Stimulated activated CD4-positive, alpha-beta T cell treated with anti-CD3 and anti-CD28 coated beads, Interleukin-15, amount 100 ng/mL, for 48 hours (primary cell): ENCODE results near the gene MCM7.

Source experiments
- DNase-seq, 2 donors: peaks; one replicate each; pipeline ENCODE4 v3.0.0-alpha.2; 2020; ENCODE audit warnings: low read depth in 2 of 2

The MCM7 gene

DNA sequence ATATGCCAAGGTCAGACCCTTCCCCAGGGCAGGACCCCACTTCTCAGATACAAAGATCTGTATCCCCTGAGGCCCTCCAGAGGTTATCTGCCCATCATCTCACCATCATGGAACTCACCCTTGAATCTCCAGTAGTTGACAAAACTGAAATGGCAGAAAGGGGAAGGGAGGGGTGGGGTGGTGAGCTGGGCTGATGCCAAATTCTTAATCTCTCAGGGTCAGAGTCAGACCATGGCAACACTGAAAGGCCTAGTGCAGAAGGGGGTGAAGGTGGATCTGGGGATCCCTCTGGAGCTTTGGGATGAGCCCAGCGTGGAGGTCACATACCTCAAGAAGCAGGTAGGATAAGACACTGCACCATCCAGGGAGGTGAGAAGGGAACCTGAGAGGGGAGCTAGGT is 21.4 kb upstream of the MCM7 start:
- no peak for DNase-seq

DNA sequence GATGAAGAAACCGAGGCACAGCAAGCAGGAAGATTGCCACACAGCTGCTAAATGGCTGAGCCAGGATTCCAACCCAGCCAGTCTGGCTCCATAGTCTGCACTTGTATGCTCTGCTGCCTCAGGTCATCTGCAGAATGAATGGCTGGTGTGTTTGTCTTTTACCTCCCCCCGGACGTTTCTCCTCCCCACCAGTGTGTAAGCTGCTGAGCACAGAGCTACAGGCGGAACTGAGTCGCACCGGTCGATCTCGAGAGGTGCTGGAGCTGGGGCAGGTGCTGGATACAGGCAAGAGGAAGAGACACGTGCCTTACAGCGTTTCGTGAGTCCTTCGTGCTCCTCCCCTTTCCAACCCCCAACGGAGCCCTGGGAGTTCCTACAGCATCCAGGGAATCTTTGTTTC is 20.9 kb upstream of the MCM7 start:
- no peak for DNase-seq

DNA sequence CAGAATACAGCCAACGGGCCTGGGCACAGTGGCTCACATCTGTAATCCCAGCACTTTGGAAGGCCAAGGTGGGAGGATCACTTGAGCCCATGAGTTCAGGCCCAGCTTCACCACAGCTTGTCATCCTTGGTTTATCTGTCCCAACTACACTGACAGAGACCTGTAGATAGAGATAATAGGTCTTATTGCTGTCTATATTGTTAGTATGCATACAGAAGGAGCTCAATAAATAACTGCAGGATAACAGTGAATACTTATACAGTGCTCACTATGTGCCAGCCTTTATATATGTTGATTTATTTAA is 19.5 kb upstream of the MCM7 start:
- DNase-seq: no peak

DNA sequence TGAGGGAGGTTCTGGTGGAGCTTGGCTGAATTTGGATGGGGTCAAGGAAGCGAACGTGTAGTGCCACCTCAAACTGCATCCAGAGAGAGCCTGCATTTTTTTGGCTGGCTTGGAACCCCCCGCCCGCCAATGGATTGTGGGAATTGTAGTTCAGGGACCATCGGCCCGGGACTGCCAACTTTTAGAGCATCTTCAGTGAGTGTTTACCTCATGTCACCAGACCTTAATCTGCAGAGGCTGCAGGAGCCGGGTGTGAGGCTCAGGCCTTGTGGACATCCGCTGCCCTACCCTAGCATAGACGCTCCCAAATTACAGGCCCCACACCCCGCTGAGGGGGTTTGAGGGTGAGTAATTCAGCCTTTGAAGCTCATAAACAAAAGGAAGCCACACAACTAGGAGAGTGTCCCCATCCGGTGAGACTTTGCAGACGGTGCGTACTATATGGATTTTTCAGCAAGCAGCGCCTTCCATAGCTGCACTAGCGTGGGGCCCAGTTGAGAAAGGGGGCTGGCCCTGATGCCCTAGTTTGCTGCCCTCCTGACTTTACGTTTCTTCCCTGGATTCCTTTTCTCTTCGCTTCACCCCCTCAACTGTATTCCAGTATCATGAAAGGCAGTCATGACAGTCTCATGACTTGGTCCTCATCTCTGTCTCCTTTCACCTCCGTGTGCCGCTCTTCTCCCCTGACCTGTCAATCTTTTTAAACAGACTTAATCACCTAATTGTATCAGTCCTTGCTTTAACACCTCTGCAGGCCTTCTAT is 19.0 kb upstream of the MCM7 start:
- DNase-seq: peak; percentile 54 to 57

DNA sequence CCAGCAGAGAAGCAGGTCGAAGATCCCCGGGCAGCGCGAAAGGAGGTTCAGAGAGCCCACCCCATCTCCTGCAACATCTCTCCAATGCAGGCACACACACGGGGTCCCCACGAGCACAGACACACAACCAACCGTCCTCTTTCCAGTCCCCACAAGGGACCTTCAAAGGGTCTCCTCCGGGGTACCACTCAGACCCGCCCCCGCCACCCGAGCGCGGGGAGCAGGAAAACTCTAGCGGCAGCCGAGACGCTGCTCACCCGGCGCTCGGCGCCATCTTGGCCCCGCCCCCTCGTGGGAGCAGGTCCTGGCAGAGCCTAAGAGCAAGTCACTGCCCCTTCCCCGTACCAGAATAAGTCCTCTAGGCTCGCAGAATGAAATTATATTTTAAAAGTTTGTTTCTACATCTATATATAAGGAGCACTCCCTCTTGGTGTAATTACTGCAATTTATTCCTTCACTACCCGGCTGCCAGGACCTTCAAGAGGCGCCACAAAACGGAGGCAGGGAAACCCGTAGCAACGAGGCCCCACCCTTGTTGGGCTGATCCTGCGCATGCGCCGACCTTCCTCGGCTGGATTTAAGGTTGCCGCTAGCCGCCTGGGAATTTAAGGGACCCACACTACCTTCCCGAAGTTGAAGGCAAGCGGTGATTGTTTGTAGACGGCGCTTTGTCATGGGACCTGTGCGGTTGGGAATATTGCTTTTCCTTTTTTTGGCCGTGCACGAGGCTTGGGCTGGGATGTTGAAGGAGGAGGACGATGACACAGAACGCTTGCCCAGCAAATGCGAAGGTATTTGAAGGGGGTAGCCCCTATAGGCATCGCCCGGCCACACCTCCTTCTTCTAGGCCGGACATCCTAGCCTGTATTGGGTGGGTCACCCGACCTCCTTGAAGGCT is 18.1 kb upstream of the MCM7 start, which contains the start of the genes CNPY4 and TAF6:
TSS of gene CNPY4 (plus strand) at position 563 of the 898 bp plus-strand sequence. CDS start at position 674, 111 bp downstream.
TSS of gene TAF6 (minus strand) at position 287 of the 898 bp plus-strand sequence. CDS start 5,149 bp downstream, outside the sequence.
- DNase-seq: peak; percentile 89 to 90

DNA sequence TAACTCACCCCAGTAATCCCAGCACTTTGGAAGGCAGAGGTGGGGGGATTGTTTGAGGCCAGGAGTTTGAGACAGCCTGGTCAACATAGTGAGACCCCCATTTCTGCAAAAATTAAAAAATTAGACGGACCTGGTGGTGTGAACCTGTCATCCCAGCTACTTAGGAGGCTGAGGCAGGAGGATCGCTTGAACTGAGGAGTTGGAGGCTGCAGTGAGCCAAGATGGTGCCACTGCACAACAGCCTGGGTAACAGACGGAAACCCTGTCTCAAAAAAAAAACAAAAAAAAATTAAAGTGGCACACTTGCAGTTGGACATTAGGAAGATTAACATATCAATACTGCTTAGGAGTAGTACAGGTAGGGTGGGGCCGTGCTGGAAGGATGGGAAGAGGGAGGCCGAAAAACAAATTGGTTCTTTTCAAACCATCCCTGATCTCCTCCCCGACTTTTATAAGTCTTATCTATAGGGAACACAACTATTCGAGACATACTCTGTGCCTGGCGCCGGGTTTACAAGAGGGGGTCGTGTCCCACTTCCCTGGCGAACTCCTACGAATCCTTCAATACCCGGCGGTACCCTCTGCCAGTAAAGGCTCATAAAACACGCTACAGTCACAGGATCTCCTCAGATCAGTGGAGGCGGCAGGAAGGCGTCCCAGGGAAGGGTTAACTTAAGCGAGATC is 17.3 kb upstream of the MCM7 start:
- DNase-seq: no peak

DNA sequence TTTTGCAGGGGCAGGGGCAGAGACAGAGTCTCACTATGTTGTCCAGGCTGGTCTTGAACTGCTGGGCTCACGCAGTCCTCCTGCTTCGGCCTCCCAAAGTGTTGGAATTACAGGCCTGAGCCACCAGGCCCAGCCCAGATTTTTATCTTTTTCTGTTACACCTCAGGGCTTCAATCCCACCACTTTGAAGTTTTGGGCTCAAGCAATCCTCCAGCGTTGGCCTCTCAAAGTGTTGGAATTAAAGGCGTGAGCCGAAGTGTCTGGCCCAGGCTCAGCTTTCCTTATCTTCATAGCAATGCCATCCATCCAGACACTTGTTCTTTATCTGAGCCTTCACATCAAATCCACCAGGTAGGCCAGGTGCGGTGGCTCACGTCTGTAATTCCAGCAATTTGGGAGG is 13.8 kb upstream of the MCM7 start:
- no peak for DNase-seq

DNA sequence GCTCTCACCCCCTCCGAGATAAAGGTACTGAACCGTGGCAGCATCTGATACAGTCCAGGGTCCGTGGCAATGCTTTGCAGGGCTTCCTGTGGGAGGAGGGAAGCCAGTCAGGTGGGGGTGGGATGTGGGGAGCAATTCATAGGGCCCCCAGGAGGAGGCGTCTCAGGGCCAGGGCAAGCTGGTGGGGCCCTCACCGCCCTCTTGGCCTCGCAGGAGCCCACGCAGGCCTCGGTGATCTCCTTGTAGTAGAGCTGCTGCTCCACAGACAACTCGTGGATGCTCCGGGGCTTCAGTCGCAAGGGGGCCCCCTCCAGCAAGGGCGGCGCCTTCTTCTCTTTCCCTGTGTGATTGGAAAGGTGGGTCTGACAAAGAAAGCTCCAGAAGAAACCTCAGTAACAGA is 10.7 kb upstream of the MCM7 start:
- DNase-seq: no peak

DNA sequence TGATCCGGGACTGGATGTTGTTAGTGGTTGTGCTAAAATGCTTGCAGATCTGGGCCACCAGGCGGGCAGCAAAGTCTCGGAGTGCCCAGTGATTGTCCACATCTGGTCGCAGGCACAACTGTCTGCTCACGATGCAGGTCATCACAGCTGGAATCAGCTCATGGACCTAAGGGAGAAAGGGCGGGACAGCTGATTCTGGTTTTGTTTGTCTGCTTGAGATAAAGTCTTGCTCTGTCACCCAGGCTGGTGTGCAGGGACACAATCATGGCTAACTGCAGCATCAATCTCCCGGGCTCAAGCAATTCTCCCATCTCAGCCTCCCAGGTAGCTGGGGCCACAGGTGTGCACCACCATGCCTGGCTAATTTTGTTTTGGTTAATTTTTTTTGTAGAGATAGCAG is 10.0 kb upstream of the MCM7 start:
- no peak for DNase-seq

DNA sequence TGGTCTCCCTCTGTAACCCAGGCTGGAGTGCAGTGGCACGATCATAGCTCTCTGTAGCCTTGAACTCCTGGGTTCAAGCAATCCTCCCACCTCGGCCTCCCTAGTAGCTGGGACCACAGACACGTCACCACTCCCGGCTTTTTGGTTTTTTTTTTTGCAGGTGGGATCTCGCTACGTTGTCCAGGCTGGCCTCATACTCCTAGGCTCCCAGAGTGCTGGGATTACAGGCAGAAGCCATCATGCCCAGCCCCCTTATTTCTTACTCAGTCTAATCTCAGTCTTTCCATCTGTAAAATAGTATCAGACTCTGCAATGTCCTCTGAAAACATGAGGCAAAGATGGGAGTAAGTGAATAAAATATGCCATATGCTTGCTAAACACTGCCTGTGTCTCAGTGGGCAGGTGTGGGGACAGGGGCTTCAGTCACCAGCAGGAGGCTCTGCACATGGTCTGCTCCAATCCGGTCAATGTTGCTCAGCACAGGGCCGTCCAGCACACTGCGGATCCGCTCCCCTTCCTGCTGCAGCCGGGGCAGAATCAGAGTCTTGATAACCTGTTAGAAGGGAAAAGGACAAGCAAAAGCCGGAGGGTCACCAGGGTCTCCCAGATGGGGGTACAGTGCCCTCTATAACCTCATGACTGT is 8.4 kb upstream of the MCM7 start:
- no peak for DNase-seq

DNA sequence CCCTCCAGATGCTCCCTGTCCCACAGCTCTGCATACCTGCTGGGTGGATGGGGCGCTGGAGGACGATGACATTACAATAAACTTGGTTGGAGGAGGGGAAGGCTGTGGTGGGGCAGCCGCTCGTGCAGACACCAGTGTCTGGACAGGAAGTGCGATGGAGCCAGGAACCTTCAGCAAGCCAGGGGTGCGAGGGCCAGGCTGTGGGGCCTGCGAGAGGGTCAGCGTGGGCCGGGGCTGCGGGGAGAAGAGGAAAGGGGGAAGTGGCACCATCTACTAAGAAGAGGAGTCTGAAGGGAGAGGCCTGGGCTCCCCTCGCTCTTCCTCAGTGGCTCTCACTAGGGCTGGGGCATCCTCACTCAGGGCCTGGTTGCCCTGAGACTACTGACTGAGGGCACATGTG is 6.7 kb upstream of the MCM7 start:
- DNase-seq: no peak

DNA sequence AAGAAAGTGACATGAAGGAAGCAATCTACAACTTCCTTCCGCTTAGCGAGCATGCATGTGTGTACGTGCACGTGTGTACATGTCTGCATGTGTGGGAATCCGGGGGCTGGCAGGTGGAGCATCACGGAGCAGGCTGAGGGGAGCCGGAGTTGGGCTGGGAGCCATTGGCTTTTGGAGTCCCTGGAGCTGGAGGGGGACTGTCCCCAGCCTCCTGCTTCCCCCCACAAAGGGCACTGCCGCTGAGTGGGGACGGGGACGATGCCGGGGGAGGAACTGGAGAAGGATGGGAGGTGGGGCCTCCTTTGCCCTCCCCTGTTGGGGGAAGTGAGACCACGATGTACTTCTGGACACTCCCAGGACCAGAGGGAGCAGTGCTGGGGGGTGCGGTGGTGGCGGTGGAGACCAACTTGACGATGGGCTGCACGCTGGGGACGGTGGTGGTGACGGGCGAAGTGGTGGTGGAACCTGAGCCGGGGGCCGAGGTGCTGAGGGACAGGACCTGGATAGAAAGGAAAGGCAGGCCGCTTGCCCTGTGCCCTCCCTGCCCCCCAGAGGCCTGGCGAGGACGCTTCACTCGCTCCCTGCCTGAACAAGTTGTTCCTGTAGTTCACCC is 6.0 kb upstream of the MCM7 start:
- no peak for DNase-seq

DNA sequence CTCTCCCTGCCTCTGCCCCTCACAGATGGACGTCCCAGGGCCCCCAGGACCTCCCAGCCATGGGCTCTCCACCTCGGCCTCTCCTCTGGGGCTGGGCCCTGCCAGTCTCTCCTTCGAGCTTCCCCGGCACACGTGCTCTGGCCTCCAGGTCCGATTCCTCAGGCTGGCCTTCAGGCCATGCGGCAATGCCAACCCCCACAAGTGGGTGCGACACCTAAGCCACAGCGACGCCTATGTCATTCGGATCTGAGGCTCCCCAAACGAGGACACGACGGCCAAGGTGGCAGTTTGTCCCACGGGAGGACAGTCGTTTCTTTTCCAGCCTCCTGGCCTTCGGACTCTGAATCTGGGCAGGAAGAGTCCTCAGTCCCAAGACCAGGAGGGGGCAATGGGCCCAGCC is 5.4 kb upstream of the MCM7 start:
- DNase-seq: no peak

DNA sequence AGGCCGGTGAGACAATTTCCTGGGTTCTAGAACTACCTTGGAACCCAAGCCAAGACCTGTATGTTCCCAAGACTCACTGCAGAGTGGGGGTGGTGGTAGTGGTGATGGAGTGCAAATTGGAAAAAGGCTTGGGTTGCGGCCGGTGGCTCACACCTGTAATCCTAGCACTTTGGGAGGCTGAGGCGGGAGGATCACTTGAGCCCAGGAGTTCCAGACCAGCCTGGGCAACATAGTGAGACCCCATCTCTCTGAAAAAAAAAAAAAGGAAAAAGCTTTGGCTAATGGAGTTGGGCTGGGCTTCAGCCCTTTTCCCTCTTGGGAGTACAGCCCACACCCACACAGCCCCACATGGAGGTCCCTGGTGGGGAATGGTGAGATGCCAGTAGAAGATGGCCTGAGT is 4.3 kb upstream of the MCM7 start:
- no peak for DNase-seq

DNA sequence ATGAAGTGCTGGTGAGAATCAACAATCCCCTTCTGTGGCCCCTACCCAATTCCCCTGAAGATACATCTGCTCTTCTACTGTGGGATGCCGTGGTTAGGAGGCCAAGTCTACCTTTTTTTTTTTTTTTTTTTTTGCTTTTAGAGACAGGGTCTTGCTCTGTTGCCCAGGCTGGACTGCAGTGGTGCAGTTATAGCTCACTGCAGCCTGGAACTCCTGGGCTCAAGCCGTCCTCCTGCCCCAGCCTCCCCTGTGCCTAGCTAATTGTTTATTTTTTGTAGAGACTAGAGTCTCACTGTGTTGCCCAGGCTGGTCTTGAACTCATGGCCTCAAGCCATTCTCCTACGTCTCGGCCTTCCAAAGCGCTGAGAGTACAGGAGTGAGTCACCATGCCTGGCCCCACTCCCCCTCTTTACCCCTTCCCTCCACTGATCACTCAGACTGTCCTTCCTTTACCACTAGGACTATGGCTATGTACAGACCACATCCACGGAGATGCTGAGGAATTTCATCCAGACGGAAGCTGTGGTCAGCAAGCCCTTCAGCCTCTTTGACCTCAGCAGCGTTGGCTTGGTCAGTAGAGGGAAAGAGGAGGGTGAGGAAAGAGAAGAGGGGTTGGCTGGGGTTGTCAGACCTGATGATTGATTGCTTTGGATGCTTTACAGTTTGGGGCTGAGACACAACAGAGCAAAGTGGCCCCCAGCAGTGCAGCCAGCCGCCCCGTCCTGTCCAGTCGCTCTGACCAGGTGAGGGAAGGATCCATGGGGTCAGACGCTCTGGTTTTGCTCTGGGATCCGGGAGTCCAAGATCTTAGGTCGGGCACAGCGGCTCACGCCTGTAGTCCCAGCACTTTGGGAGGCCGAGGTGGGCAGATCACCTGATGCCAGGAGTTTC is 2.0 kb upstream of the MCM7 start:
- no peak for DNase-seq

DNA sequence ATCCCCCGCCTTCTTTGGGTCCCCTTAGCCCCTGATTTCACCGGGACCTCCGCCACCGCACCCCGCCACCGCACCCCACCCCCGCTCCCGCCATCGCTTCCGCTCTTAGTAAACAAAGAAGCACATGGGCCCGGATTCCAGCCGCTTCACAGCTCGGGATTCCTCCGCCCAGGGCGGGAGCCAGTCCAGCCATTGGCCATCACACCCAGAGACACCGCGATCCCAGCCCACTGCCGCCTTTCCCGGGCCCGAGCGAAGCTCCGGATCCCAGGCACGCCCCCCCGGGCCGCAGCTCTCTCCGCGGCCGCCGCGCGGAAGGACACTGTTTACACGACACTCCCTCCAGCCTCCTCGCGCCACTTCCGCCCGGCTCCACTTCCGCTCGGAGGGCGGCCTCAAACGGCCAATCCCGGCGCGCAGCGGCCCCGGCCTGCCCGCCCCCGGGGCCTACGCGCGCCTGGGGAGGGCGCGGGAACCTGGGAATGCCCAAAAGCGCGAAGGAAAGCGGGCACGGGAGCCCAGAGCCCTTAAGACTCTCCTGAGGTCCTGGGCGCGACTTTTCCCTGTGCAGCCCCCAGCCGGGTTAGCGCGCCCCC is 679 bp downstream of the MCM7 start:
- DNase-seq: peak; percentile 72 to 81

DNA sequence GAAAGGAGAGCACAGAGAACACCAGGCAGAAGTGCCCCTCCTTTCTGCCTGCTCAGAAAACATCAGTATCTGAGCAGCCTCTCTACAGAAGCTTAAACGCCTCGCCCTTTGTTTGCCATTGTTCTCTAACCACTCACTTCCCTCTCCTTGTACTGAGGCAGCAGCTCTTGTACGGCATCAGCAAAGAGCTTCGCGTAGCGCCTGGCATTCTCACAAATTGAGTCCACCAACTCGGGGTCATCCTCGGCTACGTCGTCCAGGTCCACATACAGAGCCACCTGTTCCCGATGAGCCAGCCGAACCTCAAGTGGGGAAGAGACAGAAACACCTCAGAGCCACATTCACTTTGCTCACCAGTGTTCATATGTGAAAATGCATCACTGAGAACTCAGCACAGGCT is 1.7 kb downstream of the MCM7 start:
- no peak for DNase-seq

DNA sequence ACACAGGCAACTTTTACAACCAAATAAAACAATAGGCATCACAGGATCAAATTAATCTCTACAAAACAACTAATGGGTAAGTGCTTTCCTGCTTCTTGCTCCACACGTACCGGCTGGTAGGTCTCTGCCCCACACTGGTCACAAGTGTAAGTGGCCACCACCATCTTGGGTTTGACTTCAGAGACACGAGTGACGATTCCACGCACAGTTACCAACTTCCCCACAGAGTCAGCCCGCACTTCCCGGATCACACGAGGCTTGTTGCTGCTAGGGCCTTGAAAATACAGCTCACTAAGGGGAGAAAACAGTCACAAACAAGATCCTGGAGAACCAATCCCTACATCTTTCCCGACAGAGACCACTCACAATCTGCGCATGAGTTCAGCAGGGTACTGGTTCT is 2.3 kb downstream of the MCM7 start:
- no peak for DNase-seq

DNA sequence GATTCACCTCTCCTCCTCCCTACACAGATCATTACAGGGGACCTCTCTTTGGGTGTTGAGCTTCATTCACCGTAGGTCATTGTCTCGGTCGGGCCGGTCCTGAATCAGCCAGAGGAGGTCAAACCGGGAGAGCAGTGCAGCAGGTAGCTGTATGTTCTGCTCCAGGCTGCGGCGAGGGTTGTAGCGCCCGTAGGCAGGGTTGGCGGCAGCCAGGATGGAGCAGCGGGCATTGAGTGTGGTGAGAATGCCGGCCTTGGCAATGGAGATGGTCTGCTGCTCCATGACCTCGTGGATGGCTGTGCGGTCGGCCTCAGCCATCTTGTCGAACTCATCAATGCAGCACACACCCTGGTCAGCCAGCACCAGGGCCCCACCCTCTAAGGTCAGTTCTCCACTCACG is 5.5 kb downstream of the MCM7 start:
- no peak for DNase-seq

DNA sequence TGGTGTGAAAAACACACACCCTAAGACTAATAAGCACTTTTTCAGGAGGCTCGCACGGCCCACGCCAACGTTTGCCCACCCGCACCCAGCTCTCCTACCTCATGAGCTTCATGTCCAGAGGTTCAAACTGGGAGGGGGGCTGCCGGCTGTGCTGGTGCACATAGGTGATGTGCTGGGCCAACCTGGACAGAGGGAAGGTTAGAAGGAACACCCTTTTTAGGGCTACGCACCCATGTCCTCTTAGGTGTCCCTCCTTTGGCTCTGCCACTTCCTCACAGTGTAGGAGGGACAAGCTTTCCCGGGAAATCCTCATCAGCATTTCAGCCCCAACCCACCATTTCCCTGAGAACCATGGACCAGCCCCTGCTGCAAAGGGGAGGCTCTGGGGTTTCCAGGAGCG is 5.9 kb downstream of the MCM7 start:
- DNase-seq: no peak
